Testis (tissue), 2 donors: ENCODE measurements around the gene CCSER1.

ENCODE experiments used
- CTCF ChIP-seq, 3 experiments: fragments of 450-650 bp in 2 of 3; fragments of 200-600 bp in 1 of 3; sonication (generic) in 1 of 3; IDR thresholded peaks; one replicate each; pipeline ENCODE4 v1.5.1; 2016 to 2019; ENCODE audit warnings: antibody characterized with exemption in 3 of 3, mild to moderate bottlenecking in 2 of 3, moderate library complexity in 1 of 3
- POLR2A ChIP-seq: fragments of 450-650 bp; IDR thresholded peaks from one replicate; pipeline ENCODE4 v1.6.1; 2017; ENCODE audit warnings: antibody characterized with exemption, mild to moderate bottlenecking, moderate library complexity

DNA sequence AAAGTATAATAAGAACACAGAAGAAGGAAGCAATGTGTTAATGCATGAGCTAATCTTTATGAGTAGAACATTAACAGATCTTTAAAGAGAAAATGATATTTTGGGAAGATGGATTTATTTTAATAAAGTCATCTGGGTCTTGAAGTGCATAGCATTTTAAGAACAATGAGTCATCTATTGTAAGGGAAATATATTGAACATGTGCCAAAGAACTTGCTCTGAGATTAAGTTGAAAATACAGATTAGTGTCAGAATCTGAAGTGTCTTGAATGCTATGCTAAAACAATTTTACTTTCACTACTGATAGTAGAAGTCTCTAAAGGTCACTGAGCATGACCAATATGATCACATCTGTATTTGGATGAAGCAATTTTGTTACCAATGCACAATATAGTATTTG, 1399.9 kb downstream of the CCSER1 start:
- TF ChIP-seq CTCF (IDR thresholded peaks at IDR 0.05) (no peak), POLR2A (no peak)
